Subcutaneous adipose tissue (tissue), 4 donors: ENCODE results near the gene EDN2. TPM values are rescaled to one million over a fixed set of nuclear protein-coding genes. Genes with fewer than 3 reads are reported as not detected.

Source experiments
- total RNA-seq, 4 donors: library from RNA; depleted of rRNA; stranded (reverse); fragments of >200 nt; gene quantifications; one replicate each; pipeline ENCODE4 v1.1.0, GENCODE V29; 2016
- TF ChIP-seq, protein P1 (sequence below): fragments of 450-650 bp; IDR thresholded peaks from one replicate; pipeline ENCODE4 v1.5.1; 2016; ENCODE audit warnings: low read depth, mild to moderate bottlenecking, control low read depth, antibody characterized with exemption, moderate library complexity

Gene EDN2
- total RNA-seq, 4 donors from 2014 or later, result 1.1 TPM; not detected in 3

DNA sequence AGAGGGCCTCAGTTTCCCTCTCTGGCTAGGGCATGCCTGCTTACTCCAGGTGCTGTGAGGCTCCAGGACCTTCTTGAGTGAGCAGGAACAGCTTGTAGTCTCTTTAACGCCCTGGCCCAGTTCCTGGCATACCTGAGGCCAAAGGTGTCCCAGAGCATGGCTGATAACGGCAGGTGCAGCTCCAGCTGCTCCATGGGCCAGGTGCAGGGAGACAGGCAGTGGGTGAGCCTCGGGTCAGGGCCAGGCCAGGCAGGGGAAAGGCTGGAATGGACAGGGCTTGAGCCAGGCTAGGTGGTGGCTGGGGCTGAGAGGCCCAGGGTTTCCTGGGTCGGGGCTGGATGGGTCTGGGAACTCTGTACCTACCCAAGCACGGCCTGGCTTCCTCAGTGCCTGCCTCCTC, 18.3 kb downstream of the EDN2 start:
- TF ChIP-seq, protein P1, sequence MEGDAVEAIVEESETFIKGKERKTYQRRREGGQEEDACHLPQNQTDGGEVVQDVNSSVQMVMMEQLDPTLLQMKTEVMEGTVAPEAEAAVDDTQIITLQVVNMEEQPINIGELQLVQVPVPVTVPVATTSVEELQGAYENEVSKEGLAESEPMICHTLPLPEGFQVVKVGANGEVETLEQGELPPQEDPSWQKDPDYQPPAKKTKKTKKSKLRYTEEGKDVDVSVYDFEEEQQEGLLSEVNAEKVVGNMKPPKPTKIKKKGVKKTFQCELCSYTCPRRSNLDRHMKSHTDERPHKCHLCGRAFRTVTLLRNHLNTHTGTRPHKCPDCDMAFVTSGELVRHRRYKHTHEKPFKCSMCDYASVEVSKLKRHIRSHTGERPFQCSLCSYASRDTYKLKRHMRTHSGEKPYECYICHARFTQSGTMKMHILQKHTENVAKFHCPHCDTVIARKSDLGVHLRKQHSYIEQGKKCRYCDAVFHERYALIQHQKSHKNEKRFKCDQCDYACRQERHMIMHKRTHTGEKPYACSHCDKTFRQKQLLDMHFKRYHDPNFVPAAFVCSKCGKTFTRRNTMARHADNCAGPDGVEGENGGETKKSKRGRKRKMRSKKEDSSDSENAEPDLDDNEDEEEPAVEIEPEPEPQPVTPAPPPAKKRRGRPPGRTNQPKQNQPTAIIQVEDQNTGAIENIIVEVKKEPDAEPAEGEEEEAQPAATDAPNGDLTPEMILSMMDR, result no peak

DNA sequence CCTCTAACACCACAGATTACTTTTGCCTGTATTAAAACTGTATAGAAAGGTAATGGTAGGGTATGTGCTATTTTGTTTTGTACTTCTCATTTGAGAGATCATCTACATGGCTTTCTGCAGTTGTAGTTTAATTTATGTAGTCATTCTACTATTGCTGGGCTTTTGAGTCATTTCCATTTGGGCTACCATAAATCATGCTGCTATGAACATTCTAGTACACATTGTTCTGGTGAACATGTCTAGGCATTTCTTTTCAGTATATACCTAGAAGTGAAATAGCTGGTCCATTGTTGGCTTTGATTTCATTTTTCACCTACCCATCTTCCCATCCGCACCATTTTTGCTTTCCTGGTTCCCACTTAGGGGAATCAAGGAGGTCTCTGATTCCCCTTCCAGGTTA, 18.7 kb downstream of the EDN2 start:
- TF ChIP-seq, protein P1, result no peak

DNA sequence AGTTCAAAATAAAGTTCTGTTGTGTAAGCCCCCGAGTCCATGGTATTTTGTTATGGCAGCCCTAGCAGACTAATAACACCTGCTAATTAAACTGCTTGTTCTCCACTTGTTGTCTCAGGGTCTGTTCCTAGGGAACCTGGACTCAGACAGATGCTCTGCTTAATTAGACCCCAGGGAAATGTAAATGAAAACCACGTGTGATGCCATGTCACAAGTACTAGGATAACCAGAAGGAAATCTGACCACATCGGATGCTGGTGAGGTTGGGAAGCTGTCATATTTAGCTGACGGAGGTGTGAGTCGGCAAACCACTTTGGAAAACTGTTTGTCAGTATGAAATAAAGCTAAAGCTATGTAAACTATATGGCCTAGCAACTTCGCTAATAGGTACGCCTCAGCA, 19.6 kb downstream of the EDN2 start:
- TF ChIP-seq, protein P1, result no peak

DNA sequence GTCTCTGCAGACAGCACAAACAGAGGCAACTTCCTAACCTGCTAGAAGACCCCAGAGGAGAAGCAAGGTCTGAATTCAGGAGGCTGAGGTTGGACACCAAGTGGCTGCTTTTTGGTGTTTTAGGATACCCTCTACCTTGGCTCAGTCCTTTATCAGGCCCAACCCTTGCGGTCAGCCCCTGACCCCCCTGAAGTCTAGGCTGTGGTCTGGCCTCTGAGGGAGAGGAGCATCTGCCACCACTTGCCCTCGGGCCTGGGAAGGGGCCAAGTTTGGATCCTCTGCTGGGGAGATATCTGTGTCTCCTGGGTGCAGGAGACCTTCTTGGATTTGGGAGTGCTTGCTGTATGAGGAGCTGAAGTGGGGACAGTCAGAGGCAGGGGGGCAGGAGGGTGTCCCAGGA, 21.0 kb downstream of the EDN2 start:
- TF ChIP-seq, protein P1, result no peak

DNA sequence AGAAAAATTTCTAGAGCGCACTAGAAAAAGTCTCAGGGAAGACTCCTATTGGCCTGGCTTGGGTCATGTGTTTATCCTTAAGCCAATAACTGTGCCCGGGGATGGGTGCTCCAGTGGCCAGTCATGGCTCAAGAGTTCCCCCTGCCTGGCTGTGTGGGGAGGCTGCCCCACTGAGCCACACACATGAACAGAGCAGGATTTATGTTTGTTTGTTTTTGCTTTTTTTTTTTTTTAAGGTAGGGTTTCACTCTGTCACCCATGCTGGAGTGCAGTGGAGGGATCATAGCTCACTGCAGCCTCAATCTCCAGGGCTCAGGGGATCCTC, 21.8 kb downstream of the EDN2 start:
- TF ChIP-seq, protein P1, result no peak

DNA sequence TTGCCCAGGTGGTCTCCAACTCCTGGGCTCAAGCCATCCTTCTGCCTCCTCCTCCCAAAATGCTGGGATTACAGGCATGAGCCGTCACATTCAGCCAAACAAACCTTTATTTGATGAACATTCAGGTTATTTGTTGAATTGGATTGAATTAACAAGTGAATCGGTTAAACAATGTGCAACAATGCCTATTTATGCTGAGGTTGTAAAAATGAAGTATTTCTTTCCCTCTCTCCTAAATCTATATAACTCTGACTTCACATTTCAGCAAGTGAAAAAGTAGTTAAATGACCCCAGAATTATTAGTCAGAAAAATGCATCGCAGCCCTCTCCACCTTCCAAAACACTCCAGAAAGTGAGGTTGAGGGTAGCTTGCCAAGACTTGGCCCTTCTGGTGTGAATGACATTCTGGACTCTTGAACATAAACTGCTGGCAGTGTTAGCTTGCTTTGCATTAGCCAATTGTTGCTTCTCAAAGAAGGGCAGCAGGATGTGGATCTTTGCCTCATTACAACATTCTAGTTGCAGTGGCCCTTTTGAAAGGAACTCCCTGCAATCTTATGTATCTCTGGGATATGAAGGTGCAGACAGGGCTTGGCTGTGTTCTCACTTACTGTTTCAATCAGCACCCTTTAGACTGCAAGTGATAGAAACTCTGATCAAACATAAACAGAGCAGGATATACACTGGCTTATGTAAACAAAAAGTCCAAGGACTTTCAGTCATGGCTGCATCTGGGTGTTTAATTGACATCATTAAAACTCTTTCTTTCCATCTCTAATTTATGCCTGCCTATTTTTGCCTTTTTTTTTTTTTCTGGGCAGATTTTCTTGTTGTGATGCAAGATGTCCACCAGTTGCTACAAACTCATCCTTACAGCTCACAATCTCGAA, 22.4 kb downstream of the EDN2 start:
- TF ChIP-seq, protein P1, result no peak

DNA sequence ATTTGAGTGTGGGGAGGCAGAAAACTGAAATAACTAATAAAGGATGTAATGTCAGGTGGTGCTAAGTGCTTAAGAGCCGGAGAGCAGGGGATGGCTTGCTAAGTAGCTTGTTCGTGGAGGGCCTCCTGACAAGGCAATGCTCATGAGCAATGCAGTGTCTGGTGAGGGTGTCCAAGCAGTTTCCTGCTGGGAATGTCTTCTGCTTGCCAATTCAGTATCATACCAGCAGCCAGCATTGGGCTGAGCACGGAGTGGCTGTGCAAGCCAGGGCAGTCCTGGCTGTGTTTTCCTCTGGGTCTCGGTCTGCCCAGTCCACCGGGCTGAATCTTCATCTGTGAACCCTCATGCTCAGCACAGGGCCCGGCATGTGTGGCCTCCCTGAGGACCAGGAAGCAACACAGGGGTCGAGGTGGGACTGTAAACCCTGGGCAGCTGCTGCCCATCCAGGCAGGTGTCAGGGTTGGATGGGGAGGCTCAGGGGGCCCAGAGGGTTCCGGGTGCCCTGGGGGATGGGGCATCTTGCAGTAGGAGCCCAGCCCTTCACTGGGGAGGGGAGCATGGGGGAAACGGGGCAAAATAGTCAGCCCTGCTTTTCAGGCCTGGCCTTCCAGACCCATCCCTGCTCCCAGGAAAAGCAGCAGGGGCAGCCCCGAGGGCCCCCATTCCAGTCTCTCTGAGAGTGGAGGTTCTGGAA, 27.5 kb downstream of the EDN2 start:
- TF ChIP-seq, protein P1, result no peak
